ENCODE measurements around the gene RBM8A. TPM values are rescaled to one million over a fixed set of nuclear protein-coding genes. Genes with fewer than 3 reads are reported as not detected.

RBM8A gene
- total and polyA plus RNA-seq, 9 of the 15 experiments (the other 6 are each of a cell fraction or from before 2014, with no cell fraction given), result 215 to 1,035 (median 291) TPM

DNA sequence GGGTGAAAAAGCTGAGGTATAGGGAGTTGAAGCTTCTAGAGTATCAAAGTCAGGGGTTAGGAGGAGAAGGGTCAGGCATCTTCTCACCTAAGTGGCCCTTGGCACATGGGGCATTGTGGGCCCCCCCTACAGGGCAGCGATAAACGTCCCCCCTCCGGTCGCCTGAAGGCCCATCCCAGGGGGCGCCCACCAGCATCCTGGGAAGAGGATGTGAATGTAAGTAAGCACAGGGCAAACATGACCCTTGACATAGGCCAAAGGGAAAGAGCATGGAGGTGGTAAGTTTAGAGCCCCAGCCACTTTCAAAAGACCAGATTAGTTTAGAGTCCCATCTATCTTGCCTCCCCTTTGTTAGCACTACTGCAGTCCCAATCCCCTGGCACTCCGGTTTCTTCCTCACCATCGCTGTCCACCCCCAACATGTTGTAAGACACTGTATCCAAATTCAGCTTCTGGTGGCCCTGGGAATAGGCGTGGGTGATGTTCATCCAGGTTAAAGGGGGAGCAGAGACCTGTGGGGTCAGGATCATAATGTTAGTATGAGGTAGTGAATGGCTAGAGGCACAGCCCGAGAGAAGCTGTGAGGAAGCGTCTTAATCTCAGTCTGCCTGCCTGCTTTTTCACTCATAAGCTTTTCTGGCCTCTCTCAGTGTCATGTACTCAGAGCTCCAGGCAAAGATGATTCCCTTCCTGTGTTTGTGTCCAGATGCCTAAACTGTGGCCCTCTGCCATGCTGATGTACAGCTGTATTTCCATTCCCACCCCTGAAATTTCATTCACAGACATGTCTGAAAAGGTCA lies 20.1 kb downstream of the RBM8A start:
- TF ChIP-seq TEAD1 (CRISPR knock-in tag; IDR thresholded peaks at IDR 0.05) (no peak), LCOR (CRISPR knock-in tag; IDR thresholded peaks at IDR 0.05) (no peak), BDP1 (IDR thresholded peaks at IDR 0.05; ENCODE audit: insufficient read depth, insufficient read length) (no peak), HNRNPL (IDR thresholded peaks at IDR 0.05; ENCODE audit: low read depth, low read length) (no peak), PCBP1 (IDR thresholded peaks at IDR 0.05; ENCODE audit: low read depth, low read length, poor library complexity, severe bottlenecking) (no peak)
- TF ChIP-seq, protein P1, sequence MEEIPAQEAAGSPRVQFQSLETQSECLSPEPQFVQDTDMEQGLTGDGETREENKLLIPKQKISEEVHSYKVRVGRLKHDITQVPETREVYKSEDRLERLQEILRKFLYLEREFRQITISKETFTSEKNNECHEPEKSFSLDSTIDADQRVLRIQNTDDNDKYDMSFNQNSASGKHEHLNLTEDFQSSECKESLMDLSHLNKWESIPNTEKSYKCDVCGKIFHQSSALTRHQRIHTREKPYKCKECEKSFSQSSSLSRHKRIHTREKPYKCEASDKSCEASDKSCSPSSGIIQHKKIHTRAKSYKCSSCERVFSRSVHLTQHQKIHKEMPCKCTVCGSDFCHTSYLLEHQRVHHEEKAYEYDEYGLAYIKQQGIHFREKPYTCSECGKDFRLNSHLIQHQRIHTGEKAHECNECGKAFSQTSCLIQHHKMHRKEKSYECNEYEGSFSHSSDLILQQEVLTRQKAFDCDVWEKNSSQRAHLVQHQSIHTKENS (CRISPR knock-in tag; IDR thresholded peaks at IDR 0.05), result no peak
- ChIA-PET CTCF (ENCODE audit: low intra/inter-chr PET ratio) (no interaction called here), POLR2A (interaction anchor here (0.8 to 1.5 kb wide), 5 partner anchors 9 to 89 kb away, joined by 3 to 6 read pairs (median 5); partner anchors contain the start of genes PEX11B and TXNIP)
- H3K27ac ChIP-seq (ENCODE audit: extremely low read depth, low read depth, low read length), result no peak overlapping the region
- no peaks in the 10 kb centered on the region for H3K79me2 ChIP-seq (ENCODE audit: control insufficient read depth, insufficient read depth, low read length)
- WGBS (ENCODE audit: insufficient coverage, low coverage, missing lambda C conversion rate), result 62% methylated on average over 10 of the region's 10 CpGs
- FAIRE-seq, result no peak
- H3K9me1 ChIP-seq (ENCODE audit: control insufficient read depth, insufficient read depth, low read length), result peaks cover 4% of the 10 kb centered on the region
- no peaks in the 10 kb centered on the region for H3K27me3 ChIP-seq (ENCODE audit: control insufficient read depth in 2 of 2, insufficient read depth in 2 of 2, low read length in 2 of 2)
- intact Hi-C loops (cut with micrococcal nuclease), result no loop called here
- no peaks in the 10 kb centered on the region for H4K20me1 ChIP-seq (replicated peaks; ENCODE audit: control insufficient read depth, insufficient read depth, low read length)
- H3K36me3 ChIP-seq (ENCODE audit: control insufficient read depth, insufficient read depth, low read length), result peaks cover 14% of the 10 kb centered on the region; the same call in 2 of the 3 replicates
- ATAC-seq, result no peak; the same call in 2 of the 3 replicates
- no peaks in the 10 kb centered on the region for H3K9me3 ChIP-seq (replicated peaks; ENCODE audit: control insufficient read depth, insufficient read depth, low read depth, low read length)
- H3K4me3 ChIP-seq, result no peak overlapping the region
- DNase-seq (ENCODE audit: extremely low read depth in 1 of 4, low spot score in 3 of 4), result peak in 1 of 4 experiments; percentile 8
- H3K4me2 ChIP-seq (ENCODE audit: insufficient read depth, low read length), result no peak overlapping the region
- no TSS peak for BruUV-seq (replicated peaks)
- no peaks in the 10 kb centered on the region; a peak in 1 of 5 replicates for H3K4me1 ChIP-seq (replicated peaks in 1 of 2; ENCODE audit: control insufficient read depth in 2 of 2, insufficient read depth in 2 of 2, low read length in 2 of 2)
- H3K9ac ChIP-seq (ENCODE audit: insufficient read depth in 1 of 2, low read depth in 2 of 2, low read length in 2 of 2), result peak overlapping the region in 1 of 2 experiments; percentile 13; a peak in 1 of 4 replicates
- peak overlapping the region; percentile 20; the same call in 1 of the 2 replicates for H2AFZ ChIP-seq (ENCODE audit: low read depth, low read length)
- in situ Hi-C loops (cut with MboI), result no loop called here

Data from K562 (cell line).